ENCODE data around the gene RGS7.

- TF ChIP-seq CTCF (IDR thresholded peaks at IDR 0.05) = no peak
- no peak for TF ChIP-seq POLR2A (IDR thresholded peaks at IDR 0.05)
Measured at GRCh38 chr1:240811256-240811655, 545.7 kb downstream of the RGS7 start.

All from body of pancreas (tissue), 4 donors.